GM19397 (cell line): ENCODE data around the gene PBXIP1.
A peak's percentile ranks its signal among the peaks of the same experiment; 100 is the strongest.

Experiments used
- ATAC-seq: cut with Tn5 transposase; IDR thresholded peaks from one replicate; pipeline ENCODE4 v1.9.1; 2021; ENCODE audit warnings: mild to moderate bottlenecking, moderate library complexity; ENCODE audit not compliant: unreplicated experiment

The PBXIP1 gene

GRCh38 chr1:154974102-154974807 is 18.4 kb upstream of the PBXIP1 start, which contains the start of gene CKS1B:
Gene CKS1B (plus strand): TSS chr1:154974681. CDS start chr1:154974746, 65 bp downstream.
- peak; percentile 81 for ATAC-seq

DNA sequence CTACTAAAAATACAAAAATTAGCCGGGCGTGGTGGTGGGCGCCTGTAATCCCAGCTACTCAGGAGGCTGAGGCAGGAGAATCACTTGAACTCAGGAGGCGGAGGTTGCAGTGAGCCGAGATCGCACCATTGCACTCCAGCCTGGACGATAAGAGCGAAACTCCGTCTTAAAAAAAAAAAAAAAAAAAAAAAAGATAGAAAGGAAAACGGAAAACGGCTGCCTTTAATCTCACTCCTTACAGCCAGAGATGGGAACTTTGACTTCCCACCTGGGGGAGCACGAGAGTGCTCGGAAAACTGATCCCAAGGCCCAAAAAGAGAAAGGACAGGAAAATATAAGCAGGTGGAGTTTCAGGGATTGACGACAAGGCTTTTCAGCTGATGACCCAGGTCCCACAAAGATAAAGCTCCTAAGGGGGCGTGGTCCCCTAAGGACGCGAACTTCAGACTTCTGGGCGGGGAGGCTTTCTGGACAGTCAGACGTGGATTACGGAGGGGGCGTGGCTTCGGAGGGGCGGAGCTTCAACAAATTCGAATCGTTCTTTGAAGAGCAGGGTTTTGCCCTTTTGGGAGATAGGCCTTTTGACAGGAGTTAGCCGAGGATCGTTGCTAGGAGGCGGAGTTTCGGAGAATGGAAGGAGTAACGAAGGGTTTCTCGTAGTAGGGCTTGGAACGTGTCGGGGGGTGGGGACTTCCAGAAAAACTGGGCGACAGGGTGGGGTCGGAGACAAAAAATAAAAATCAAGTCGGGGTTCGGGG is 17.6 kb upstream of the PBXIP1 start:
- ATAC-seq = peak; percentile 10

DNA sequence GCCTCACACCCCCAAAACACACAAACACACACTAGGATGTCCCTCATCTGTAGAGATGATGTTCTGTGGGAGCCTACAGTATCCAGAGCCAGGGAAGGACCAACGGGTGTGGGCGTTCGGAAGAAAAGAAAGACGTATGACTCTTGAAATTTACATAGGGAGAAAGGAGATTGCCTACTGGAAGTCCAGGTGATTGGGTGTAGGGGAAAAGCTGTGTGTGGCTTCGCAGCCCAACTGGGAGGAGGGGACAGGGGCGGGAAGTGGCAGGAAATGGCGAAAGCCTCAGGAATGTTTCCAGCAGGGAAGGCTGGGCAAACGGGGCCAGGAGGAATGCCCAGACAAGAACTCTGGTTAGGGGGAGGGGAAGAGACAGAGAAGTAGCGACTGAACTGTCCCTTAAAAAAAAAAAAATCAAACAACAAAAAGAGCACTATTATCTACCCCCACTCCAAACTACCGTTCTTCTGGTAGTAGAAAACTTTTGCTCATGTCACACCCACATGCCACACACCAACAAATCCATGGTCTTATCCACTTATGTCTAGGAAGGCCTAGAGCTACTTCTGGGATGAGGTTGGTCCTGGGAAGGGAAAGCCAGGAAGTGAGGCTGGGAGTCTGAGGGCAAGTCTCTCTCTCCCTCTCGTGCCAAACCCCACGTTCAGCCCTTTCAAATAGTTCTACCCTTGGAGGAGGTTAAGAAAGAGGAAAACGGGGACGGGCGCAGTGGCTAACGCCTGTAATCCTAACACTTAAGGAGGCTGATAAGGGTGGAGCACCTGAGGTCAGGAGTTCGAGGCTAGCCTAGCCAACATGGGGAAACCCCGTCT is 16.8 kb upstream of the PBXIP1 start:
- no peak for ATAC-seq

DNA sequence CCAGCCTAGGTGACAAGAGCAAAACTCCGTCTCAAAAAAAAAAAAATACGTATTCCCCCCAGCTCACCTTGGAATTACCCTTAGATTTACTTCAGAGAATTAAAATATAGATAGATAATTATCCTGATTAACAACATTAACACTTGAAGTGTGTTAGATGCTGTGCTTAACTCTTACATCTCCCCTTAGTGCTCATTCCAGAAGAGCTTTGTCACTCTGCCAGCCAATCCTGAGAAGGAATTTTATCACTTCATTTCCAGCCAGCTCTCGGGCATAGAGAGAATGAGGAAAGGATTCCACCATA is 16.3 kb upstream of the PBXIP1 start:
- no peak for ATAC-seq

DNA sequence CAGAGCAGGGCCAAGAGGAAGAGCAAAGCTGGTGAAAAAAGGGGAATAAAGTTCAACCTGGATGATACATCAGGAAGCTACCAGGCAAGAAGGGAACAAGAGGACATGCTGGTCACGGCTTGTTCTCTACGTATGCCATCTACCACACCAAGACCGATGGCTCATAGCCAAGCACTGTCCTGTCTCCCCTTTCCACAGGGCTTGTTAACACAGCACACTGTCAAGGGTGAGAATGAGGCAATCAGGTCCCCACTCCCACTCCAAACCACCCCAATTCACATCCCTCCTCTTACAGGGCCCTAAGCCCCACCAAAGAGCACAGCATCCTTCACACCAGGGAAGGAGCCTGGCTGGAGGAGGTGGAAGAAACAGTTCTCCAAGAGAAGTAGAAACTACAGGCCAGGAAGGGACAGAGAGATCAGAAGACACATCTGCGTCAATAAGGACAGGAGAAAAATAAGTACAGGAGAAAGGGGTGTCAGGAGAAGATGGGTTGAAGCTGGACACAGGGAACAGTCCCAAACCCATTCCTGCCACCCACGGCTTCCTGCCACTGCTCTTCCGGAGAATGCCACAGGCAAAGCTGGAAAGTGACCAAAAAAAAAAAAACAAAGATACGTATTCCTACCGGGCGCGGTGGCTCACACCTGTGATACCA is 15.6 kb upstream of the PBXIP1 start:
- no peak for ATAC-seq

- ATAC-seq = no peak
Measured at GRCh38 chr1:154970631-154971340, 14.9 kb upstream of the PBXIP1 start, which contains the start of gene SHC1. Gene SHC1 (minus strand): TSS chr1:154970747. CDS start chr1:154970526, 221 bp downstream.

DNA sequence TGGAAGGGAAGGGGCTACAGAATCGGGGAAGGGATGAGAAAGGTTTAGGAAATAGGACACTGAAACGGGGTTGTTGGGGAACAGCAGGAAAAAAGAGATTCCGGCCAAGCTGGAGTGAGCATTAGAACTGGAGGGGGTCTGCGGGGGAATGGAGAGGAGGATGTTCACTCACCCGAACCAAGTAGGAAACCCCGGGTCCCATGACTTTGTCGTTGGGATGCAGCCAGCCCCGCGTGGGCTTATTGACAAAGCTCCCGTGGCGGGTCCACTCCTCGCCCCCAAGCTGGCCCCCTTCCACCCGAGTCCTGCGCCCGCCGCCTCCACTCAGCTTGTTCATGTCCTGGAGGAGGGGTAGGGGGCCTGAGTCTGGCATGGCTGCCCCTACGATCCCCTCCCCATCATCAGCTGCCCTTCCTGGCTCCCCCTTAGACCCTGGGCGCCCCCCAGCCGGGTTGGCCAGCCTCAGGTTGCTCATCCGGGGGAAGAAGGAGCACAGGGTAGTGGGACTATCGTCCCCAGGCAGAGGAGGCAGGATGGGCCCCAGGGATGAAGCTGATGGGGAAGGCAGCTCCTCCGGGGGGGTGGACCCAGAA is 14.1 kb upstream of the PBXIP1 start:
- no peak for ATAC-seq

GRCh38 chr1:154969246-154969645 is 13.3 kb upstream of the PBXIP1 start:
- ATAC-seq = no peak

DNA sequence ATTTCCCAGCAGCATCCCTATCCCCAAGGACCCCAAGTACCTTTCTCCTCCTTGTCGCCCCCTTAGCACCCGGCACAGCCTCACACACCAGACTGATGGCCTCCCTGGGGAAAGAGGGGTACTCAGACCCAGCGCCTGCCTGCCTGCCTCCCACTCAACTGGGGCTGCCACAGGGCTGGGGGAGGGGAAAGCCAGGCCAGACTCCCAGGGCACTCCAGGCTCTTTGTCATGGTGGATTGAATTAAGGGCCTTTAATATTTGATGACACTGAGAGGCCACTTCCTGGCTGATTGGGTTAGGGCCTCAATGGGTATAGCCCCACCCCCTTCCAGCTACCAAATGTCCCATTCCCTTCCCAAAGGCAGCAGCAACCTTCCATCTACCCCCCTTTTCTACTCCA is 12.8 kb upstream of the PBXIP1 start:
- no peak for ATAC-seq

DNA sequence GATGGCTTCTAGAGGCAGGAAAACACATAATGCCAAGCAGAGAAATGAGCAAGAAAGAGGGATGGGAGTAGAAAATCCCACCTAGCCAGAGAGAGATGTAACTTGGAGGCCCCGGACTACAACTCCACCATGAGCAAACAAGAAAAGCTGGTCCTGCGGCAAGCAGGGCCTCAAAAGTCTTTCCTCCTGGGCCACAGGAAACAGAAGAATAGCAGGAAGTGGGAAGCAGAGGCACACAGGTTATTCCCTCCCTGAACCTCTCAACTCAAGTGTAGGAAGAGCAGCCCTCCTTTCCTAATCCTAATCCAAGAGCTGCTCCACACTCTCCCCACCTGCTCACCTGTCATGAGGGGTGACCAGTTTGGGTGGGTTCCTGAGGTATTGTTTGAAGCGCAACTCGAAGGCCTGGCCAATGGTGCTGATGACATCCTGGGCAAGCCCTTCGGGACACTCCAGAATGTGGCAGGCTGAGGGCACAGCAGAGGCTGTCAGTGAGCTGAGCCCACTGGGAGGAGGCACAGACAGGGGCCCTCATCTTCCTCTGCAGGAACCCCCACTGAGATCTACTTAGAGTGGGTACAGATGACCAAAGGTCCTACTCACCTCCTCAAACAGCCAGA is 11.5 kb upstream of the PBXIP1 start:
- ATAC-seq = no peak

- no peak for ATAC-seq
Measured at GRCh38 chr1:154966111-154966510, 10.2 kb upstream of the PBXIP1 start.

- no peak for ATAC-seq
Measured at GRCh38 chr1:154964359-154964758, 8.5 kb upstream of the PBXIP1 start.

DNA sequence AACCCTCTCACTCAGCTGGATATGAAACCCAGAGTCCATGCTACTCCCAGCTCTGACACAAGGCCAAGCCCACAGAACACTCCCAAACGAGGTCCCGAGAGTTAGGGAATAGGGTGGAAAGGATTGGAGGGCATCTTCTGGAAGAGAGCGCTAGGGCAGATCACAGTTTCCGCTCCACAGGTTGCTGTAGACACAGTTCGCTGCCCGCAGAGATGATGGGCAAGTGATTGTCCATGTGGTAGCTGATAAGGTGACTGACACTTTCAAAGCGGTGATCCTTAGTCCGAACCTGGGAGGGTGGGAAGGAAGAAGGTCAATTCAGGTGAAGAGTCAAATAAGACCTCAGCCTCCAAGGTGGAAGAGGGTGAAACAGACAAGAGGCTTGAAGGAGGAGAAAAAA is 7.7 kb upstream of the PBXIP1 start:
- ATAC-seq = no peak

- no peak for ATAC-seq
Measured at GRCh38 chr1:154962795-154963330, 7.0 kb upstream of the PBXIP1 start.

DNA sequence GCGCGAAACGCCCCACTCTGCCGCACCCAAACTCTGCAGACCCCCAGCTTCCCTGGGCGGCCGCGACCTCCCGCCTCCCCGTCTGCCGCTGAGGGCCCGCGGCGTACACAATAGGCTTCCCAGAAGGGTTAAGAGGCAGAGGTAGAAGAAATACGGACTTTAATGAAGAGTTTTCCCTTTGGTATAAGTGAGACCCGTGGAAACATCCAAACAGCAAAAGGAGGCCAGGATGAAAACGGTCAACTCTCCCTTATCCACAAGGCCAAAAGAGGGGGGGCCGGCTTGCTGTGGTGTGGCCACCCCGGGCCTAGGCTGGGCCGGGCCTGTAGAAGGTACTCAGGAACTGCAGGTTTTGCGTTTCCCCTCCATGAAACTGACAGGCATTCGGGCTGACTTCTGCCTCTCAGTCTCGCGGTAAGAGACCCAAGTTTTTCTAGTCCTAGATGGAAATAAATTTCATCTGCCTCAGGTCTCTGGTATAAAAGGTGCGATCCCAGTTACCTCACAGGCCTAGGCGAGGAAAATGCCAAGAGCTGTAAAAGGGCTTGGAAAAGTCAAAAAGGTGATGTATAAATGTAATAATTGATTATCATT is 6.4 kb upstream of the PBXIP1 start:
- no peak for ATAC-seq

GRCh38 chr1:154961207-154962155 is 5.6 kb upstream of the PBXIP1 start, which contains the start of gene PYGO2:
Gene PYGO2 (minus strand): TSS chr1:154961782. CDS start chr1:154961576, 206 bp downstream.
- ATAC-seq = peak; percentile 72

- no peak for ATAC-seq
Measured at GRCh38 chr1:154960446-154961136, 4.7 kb upstream of the PBXIP1 start.
